ENCODE results near the gene NPAS3.

NPAS3 gene

GRCh38 chr14:33454022-33454595 is 515.4 kb downstream of the NPAS3 start:
- DNase-seq: no peak

GRCh38 chr14:33454707-33455106 is 516.0 kb downstream of the NPAS3 start:
- DNase-seq: no peak

GRCh38 chr14:33455654-33456345 is 517.1 kb downstream of the NPAS3 start:
- DNase-seq: no peak

- DNase-seq: no peak
Measured at GRCh38 chr14:33457021-33457420, 518.3 kb downstream of the NPAS3 start.

- no peak for DNase-seq
Measured at GRCh38 chr14:33457617-33458016, 518.9 kb downstream of the NPAS3 start.

- no peak for DNase-seq
Measured at GRCh38 chr14:33460164-33460563, 521.5 kb downstream of the NPAS3 start.

GRCh38 chr14:33461036-33461435 is 522.4 kb downstream of the NPAS3 start:
- DNase-seq: no peak

- no peak for DNase-seq
Measured at GRCh38 chr14:33463731-33464130, 525.1 kb downstream of the NPAS3 start.

GRCh38 chr14:33464254-33464962 is 525.7 kb downstream of the NPAS3 start:
- no peak for DNase-seq

GRCh38 chr14:33465846-33466700 is 527.4 kb downstream of the NPAS3 start:
- no peak for DNase-seq

GRCh38 chr14:33467971-33468370 is 529.3 kb downstream of the NPAS3 start:
- no peak for DNase-seq

- DNase-seq: no peak
Measured at GRCh38 chr14:33469898-33470297, 531.2 kb downstream of the NPAS3 start.

GRCh38 chr14:33471776-33472175 is 533.1 kb downstream of the NPAS3 start:
- no peak for DNase-seq

- DNase-seq: no peak
Measured at GRCh38 chr14:33475623-33476022, 536.9 kb downstream of the NPAS3 start.

- no peak for DNase-seq
Measured at GRCh38 chr14:33477797-33478196, 539.1 kb downstream of the NPAS3 start.

- DNase-seq: no peak
Measured at GRCh38 chr14:33480071-33480886, 541.6 kb downstream of the NPAS3 start.

- no peak for DNase-seq
Measured at GRCh38 chr14:33480887-33481184, 542.2 kb downstream of the NPAS3 start.

- DNase-seq: no peak
Measured at GRCh38 chr14:33483110-33483509, 544.4 kb downstream of the NPAS3 start.

- no peak for DNase-seq
Measured at GRCh38 chr14:33483541-33483940, 544.9 kb downstream of the NPAS3 start.

- no peak for DNase-seq
Measured at GRCh38 chr14:33484264-33484663, 545.6 kb downstream of the NPAS3 start.

GRCh38 chr14:33486332-33486890 is 547.7 kb downstream of the NPAS3 start:
- DNase-seq: no peak

GRCh38 chr14:33488582-33488981 is 549.9 kb downstream of the NPAS3 start:
- DNase-seq: no peak

Measured in activated CD8-positive, alpha-beta memory T cell treated with anti-CD3 and anti-CD28 coated beads, Interleukin-2, amount 50 U/mL, for 4 hours (primary cell).